WTC11 (cell line): ENCODE results near the gene SH3BGRL. TPM values are rescaled to one million over a fixed set of nuclear protein-coding genes. Genes with fewer than 3 reads are reported as not detected.

ENCODE experiments used
- ATAC-seq: fragments of 200-7000 bp; cut with Tn5 transposase; 2 replicates; pipeline ENCODE4 v1.10.0; 2021; ENCODE audit warnings: mild to moderate bottlenecking, moderate library complexity
- CTCF ChIA-PET: fragments of 300-600 bp; sonication (Branson Sonifier 250); formaldehyde crosslinking; loops from one replicate; lab custom pipeline; 2021; ENCODE audit warnings: antibody characterized with exemption; lab: Charles Lee
- POLR2A ChIA-PET: fragments of 350-600 bp; sonication (Branson Sonifier 250); formaldehyde crosslinking; loops from one replicate; lab custom pipeline; 2021; ENCODE audit warnings: antibody characterized with exemption; lab: Charles Lee
- DNase-seq: peaks from one replicate; pipeline ENCODE4 v3.0.0; 2021; ENCODE audit warnings: low spot score
- H3K27ac Mint-ChIP-seq: 2 replicates; pipeline ENCODE4 v1.8.0; 2021; ENCODE audit warnings: mixed read lengths
- H3K27me3 Mint-ChIP-seq: 2 replicates; pipeline ENCODE4 v1.8.0; 2021; ENCODE audit warnings: low read depth, mild to moderate bottlenecking, moderate library complexity, mixed read lengths
- H3K36me3 Mint-ChIP-seq: 2 replicates; pipeline ENCODE4 v1.8.0; 2021; ENCODE audit warnings: mixed read lengths
- H3K4me1 Mint-ChIP-seq: 2 replicates; pipeline ENCODE4 v1.8.0; 2022; ENCODE audit warnings: mixed read lengths
- H3K4me3 Mint-ChIP-seq: 2 replicates; pipeline ENCODE4 v1.8.0; 2021; ENCODE audit warnings: mild to moderate bottlenecking, moderate library complexity, mixed read lengths
- H3K9me3 Mint-ChIP-seq: 2 replicates; pipeline ENCODE4 v1.8.0; 2021; ENCODE audit warnings: mixed read lengths
- ATF1 ChIP-seq: sonication (generic); formaldehyde crosslinking; IDR thresholded peaks from 2 replicates; pipeline ENCODE4 v1.8.1; 2023; ENCODE audit warnings: mild to moderate bottlenecking, moderate library complexity, missing genetic modification reagents
- EMX1 ChIP-seq: fragments of 250-450 bp; sonication (Bioruptor Pico); IDR thresholded peaks from 2 replicates; pipeline ENCODE4 v1.8.0; 2021; ENCODE audit warnings: mild to moderate bottlenecking
- ETV6 ChIP-seq: sonication (generic); formaldehyde crosslinking; IDR thresholded peaks from 2 replicates; pipeline ENCODE4 v1.8.1; 2022; ENCODE audit warnings: mild to moderate bottlenecking, missing genetic modification reagents
- GABPB1 ChIP-seq: sonication (generic); formaldehyde crosslinking; IDR thresholded peaks from 2 replicates; pipeline ENCODE4 v1.8.1; 2023; ENCODE audit warnings: mild to moderate bottlenecking, missing genetic modification reagents
- GRHL2 ChIP-seq: fragments of 250-450 bp; sonication (Bioruptor Pico); IDR thresholded peaks from 2 replicates; pipeline ENCODE4 v1.8.0; 2022; ENCODE audit warnings: mild to moderate bottlenecking, moderate library complexity; ENCODE audit not compliant: insufficient replicate concordance, severe bottlenecking
- GTF2I ChIP-seq: fragments of 250-450 bp; sonication (Bioruptor Pico); conservative IDR thresholded peaks from 2 replicates; pipeline ENCODE4 v1.4.0; 2021; ENCODE audit warnings: mild to moderate bottlenecking
- HMGA2 ChIP-seq: fragments of 250-450 bp; sonication (Bioruptor Pico); IDR thresholded peaks from 2 replicates; pipeline ENCODE4 v1.4.0; 2021; ENCODE audit warnings: mild to moderate bottlenecking, moderate library complexity
- NFATC4 ChIP-seq: fragments of 250-450 bp; sonication (Bioruptor Pico); IDR thresholded peaks from 2 replicates; pipeline ENCODE4 v1.9.0; 2021; ENCODE audit warnings: mild to moderate bottlenecking
- NFYB ChIP-seq: sonication (generic); formaldehyde crosslinking; conservative IDR thresholded peaks from 2 replicates; pipeline ENCODE4 v1.8.0; 2022; ENCODE audit warnings: low read depth, missing genetic modification reagents
- NR2C2 ChIP-seq: sonication (generic); formaldehyde crosslinking; IDR thresholded peaks from 2 replicates; pipeline ENCODE4 v1.8.0; 2022; ENCODE audit warnings: mild to moderate bottlenecking, missing genetic modification reagents
- SOX15 ChIP-seq: fragments of 250-450 bp; sonication (Bioruptor Pico); IDR thresholded peaks from 2 replicates; pipeline ENCODE4 v1.9.0; 2021; ENCODE audit warnings: mild to moderate bottlenecking
- SP1 ChIP-seq: sonication (generic); formaldehyde crosslinking; conservative IDR thresholded peaks from 2 replicates; pipeline ENCODE4 v1.8.1; 2022; ENCODE audit warnings: missing genetic modification reagents
- TEAD4 ChIP-seq: sonication (generic); formaldehyde crosslinking; IDR thresholded peaks from 2 replicates; pipeline ENCODE4 v1.8.0; 2022; ENCODE audit warnings: mild to moderate bottlenecking, missing genetic modification reagents
- ZNF396 ChIP-seq: fragments of 250-450 bp; sonication (Bioruptor Pico); IDR thresholded peaks from 2 replicates; pipeline ENCODE4 v1.8.0; 2021; ENCODE audit warnings: mild to moderate bottlenecking, moderate library complexity, borderline replicate concordance
- ZNF423 ChIP-seq: fragments of 250-450 bp; sonication (Bioruptor Pico); IDR thresholded peaks from 2 replicates; pipeline ENCODE4 v2.1.2; 2022; ENCODE audit warnings: mild to moderate bottlenecking, moderate library complexity
- total RNA-seq: library from RNA; stranded (reverse); gene quantifications from 3 replicates; pipeline ENCODE4 v1.2.3, GENCODE V29; 2021
- TF ChIP-seq, protein P1 (sequence below): fragments of 250-450 bp; sonication (Bioruptor Pico); IDR thresholded peaks from 2 replicates; pipeline ENCODE4 v1.9.0; 2021; ENCODE audit warnings: mild to moderate bottlenecking
- TF ChIP-seq, protein P2 (sequence below): sonication (generic); formaldehyde crosslinking; IDR thresholded peaks from 2 replicates; pipeline ENCODE4 v1.8.0; 2022; ENCODE audit warnings: mild to moderate bottlenecking, missing genetic modification reagents
- TF ChIP-seq, protein P3 (sequence below): sonication (generic); formaldehyde crosslinking; IDR thresholded peaks from 2 replicates; pipeline ENCODE4 v1.8.1; 2023; ENCODE audit warnings: mild to moderate bottlenecking, missing genetic modification reagents, moderate library complexity
- TF ChIP-seq, protein P4 (sequence below): sonication (generic); formaldehyde crosslinking; IDR thresholded peaks from 2 replicates; pipeline ENCODE4 v1.8.1; 2023; ENCODE audit warnings: mild to moderate bottlenecking, missing genetic modification reagents
- TF ChIP-seq, protein P5 (sequence below): sonication (generic); formaldehyde crosslinking; IDR thresholded peaks from 2 replicates; pipeline ENCODE4 v1.8.1; 2022; ENCODE audit warnings: mild to moderate bottlenecking, moderate library complexity, missing genetic modification reagents
- TF ChIP-seq, protein P6 (sequence below): sonication (generic); formaldehyde crosslinking; IDR thresholded peaks from 2 replicates; pipeline ENCODE4 v1.8.1; 2023; ENCODE audit warnings: mild to moderate bottlenecking, moderate library complexity, missing genetic modification reagents
- TF ChIP-seq, protein P7 (sequence below): fragments of 250-450 bp; sonication (Bioruptor Pico); IDR thresholded peaks from 2 replicates; pipeline ENCODE4 v1.8.0; 2021; ENCODE audit warnings: mild to moderate bottlenecking

SH3BGRL gene
- total RNA-seq, 1 experiment from 2014 or later, result 37.3 TPM

DNA sequence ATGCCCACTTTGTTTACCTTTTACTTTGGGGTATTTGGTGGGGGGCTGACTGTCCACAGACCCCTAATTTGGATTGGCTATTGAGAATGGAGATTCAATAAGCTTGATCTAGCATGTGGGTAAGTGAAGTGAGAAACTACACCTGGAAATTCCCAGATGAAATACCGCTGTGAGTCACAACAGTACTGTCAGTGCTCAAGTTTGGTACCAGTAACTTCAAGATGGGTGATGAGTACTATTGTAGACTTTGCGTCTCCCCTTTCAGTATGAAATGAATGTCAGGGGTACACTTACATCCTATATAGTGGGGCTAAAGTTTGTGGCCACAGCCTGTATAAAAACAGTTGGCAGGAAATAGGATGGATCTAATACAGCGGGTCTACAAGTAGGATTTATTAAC lies 33.5 kb upstream of the SH3BGRL start (continued):
- TF ChIP-seq EMX1, result no peak
- TF ChIP-seq, protein P1, sequence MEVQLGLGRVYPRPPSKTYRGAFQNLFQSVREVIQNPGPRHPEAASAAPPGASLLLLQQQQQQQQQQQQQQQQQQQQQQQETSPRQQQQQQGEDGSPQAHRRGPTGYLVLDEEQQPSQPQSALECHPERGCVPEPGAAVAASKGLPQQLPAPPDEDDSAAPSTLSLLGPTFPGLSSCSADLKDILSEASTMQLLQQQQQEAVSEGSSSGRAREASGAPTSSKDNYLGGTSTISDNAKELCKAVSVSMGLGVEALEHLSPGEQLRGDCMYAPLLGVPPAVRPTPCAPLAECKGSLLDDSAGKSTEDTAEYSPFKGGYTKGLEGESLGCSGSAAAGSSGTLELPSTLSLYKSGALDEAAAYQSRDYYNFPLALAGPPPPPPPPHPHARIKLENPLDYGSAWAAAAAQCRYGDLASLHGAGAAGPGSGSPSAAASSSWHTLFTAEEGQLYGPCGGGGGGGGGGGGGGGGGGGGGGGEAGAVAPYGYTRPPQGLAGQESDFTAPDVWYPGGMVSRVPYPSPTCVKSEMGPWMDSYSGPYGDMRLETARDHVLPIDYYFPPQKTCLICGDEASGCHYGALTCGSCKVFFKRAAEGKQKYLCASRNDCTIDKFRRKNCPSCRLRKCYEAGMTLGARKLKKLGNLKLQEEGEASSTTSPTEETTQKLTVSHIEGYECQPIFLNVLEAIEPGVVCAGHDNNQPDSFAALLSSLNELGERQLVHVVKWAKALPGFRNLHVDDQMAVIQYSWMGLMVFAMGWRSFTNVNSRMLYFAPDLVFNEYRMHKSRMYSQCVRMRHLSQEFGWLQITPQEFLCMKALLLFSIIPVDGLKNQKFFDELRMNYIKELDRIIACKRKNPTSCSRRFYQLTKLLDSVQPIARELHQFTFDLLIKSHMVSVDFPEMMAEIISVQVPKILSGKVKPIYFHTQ (CRISPR knock-in tag), result no peak
- TF ChIP-seq, protein P2, sequence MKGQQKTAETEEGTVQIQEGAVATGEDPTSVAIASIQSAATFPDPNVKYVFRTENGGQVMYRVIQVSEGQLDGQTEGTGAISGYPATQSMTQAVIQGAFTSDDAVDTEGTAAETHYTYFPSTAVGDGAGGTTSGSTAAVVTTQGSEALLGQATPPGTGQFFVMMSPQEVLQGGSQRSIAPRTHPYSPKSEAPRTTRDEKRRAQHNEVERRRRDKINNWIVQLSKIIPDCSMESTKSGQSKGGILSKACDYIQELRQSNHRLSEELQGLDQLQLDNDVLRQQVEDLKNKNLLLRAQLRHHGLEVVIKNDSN, result no peak
- no peak for TF ChIP-seq ETV6 (CRISPR knock-in tag)

DNA sequence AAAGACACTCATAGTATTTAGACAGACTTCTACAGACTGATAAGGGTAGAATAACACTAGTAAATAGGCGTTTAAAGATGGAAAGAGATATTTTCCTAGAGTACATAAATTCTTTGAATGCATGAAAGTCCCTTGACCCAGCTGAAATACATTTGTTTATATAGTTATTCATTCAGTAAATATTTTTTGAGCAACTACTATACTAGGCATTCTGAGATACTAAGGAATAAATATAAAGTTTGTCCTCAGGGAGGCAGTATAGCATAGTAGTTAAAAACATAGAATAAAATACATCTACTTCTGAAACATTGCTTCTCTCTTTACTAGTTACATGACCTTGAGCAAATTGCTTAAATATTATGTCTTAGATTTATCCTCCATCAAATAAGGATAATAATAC lies 27.6 kb upstream of the SH3BGRL start:
- no peaks in the 10 kb centered on the region for H3K36me3 Mint-ChIP-seq
- CTCF ChIA-PET, result no interaction called here
- H3K4me1 Mint-ChIP-seq, result no peaks in the 10 kb centered on the region
- H3K9me3 Mint-ChIP-seq, result no peaks in the 10 kb centered on the region
- POLR2A ChIA-PET, result no interaction called here
- TF ChIP-seq, protein P3, sequence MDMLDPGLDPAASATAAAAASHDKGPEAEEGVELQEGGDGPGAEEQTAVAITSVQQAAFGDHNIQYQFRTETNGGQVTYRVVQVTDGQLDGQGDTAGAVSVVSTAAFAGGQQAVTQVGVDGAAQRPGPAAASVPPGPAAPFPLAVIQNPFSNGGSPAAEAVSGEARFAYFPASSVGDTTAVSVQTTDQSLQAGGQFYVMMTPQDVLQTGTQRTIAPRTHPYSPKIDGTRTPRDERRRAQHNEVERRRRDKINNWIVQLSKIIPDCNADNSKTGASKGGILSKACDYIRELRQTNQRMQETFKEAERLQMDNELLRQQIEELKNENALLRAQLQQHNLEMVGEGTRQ, result no peak
- TF ChIP-seq HMGA2 (no peak), GABPB1 (CRISPR knock-in tag) (no peak)
- TF ChIP-seq, protein P4, sequence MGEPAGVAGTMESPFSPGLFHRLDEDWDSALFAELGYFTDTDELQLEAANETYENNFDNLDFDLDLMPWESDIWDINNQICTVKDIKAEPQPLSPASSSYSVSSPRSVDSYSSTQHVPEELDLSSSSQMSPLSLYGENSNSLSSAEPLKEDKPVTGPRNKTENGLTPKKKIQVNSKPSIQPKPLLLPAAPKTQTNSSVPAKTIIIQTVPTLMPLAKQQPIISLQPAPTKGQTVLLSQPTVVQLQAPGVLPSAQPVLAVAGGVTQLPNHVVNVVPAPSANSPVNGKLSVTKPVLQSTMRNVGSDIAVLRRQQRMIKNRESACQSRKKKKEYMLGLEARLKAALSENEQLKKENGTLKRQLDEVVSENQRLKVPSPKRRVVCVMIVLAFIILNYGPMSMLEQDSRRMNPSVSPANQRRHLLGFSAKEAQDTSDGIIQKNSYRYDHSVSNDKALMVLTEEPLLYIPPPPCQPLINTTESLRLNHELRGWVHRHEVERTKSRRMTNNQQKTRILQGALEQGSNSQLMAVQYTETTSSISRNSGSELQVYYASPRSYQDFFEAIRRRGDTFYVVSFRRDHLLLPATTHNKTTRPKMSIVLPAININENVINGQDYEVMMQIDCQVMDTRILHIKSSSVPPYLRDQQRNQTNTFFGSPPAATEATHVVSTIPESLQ (CRISPR knock-in tag), result no peak
- TF ChIP-seq, protein P5, sequence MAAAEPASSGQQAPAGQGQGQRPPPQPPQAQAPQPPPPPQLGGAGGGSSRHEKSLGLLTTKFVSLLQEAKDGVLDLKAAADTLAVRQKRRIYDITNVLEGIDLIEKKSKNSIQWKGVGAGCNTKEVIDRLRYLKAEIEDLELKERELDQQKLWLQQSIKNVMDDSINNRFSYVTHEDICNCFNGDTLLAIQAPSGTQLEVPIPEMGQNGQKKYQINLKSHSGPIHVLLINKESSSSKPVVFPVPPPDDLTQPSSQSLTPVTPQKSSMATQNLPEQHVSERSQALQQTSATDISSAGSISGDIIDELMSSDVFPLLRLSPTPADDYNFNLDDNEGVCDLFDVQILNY (CRISPR knock-in tag), result no peak
- TF ChIP-seq, all 79 proteins: peak for 0
- Mint-ChIP-seq H3K27ac (no peak overlapping the region), H3K27me3 (no peaks in the 10 kb centered on the region; the same call in 1 of the 2 replicates), H3K4me3 (no peak overlapping the region)
- ATAC-seq (no peak), DNase-seq (no peak)

DNA sequence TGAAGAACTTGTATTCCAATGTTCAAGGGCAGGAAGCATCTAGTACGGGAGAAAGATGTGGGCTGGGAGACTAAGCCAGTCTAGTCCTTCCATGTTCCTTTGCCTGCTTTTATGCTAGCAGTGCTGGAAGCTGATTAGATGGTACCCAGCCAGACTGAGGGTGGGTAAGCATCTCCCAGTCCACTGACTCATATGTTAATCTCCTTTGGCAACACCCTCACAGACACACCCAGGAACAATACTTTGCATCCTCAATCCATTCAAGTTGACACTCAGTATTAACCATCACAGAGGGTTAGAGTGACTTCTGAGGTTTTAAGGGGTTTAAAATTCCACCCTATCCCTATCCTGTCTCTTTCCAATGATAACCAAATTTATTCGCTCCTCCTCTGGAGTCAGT lies 6.6 kb upstream of the SH3BGRL start:
- no peaks in the 10 kb centered on the region for H3K9me3 Mint-ChIP-seq
- no peaks in the 10 kb centered on the region for H3K4me1 Mint-ChIP-seq
- DNase-seq, result no peak
- H3K4me3 Mint-ChIP-seq, result no peak overlapping the region
- ATAC-seq, result no peak
- POLR2A ChIA-PET, result no interaction called here
- H3K36me3 Mint-ChIP-seq, result no peaks in the 10 kb centered on the region
- CTCF ChIA-PET, result interaction anchor here (1.0 to 1.1 kb wide), 5 partner anchors 14 to 318 kb away, joined by 3 to 5 read pairs (median 3); no protein-coding TSS in a partner anchor
- no peaks in the 10 kb centered on the region for H3K27me3 Mint-ChIP-seq
- no peak overlapping the region for H3K27ac Mint-ChIP-seq
- TF ChIP-seq SOX15 (CRISPR knock-in tag) (no peak), TEAD4 (no peak), ATF1 (CRISPR knock-in tag) (no peak), GTF2I (CRISPR knock-in tag) (no peak), ZNF396 (CRISPR knock-in tag) (no peak), NFATC4 (no peak), NFYB (CRISPR knock-in tag) (no peak), ZNF423 (CRISPR knock-in tag) (no peak), SP1 (no peak), GRHL2 (CRISPR knock-in tag) (no peak), NR2C2 (CRISPR knock-in tag) (no peak)
- TF ChIP-seq, protein P6, sequence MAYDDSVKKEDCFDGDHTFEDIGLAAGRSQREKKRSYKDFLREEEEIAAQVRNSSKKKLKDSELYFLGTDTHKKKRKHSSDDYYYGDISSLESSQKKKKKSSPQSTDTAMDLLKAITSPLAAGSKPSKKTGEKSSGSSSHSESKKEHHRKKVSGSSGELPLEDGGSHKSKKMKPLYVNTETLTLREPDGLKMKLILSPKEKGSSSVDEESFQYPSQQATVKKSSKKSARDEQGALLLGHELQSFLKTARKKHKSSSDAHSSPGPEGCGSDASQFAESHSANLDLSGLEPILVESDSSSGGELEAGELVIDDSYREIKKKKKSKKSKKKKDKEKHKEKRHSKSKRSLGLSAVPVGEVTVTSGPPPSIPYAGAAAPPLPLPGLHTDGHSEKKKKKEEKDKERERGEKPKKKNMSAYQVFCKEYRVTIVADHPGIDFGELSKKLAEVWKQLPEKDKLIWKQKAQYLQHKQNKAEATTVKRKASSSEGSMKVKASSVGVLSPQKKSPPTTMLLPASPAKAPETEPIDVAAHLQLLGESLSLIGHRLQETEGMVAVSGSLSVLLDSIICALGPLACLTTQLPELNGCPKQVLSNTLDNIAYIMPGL, result no peak
- TF ChIP-seq, protein P3, result no peak
- TF ChIP-seq, protein P7, sequence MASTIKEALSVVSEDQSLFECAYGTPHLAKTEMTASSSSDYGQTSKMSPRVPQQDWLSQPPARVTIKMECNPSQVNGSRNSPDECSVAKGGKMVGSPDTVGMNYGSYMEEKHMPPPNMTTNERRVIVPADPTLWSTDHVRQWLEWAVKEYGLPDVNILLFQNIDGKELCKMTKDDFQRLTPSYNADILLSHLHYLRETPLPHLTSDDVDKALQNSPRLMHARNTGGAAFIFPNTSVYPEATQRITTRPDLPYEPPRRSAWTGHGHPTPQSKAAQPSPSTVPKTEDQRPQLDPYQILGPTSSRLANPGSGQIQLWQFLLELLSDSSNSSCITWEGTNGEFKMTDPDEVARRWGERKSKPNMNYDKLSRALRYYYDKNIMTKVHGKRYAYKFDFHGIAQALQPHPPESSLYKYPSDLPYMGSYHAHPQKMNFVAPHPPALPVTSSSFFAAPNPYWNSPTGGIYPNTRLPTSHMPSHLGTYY, result no peak
